Coronary artery (tissue), 2 donors: Measurements from ENCODE around the gene CFAP221.

Experiments
- DNase-seq: peaks from one replicate; pipeline ENCODE4 v3.0.0-alpha.2; 2017; ENCODE audit warnings: low spot score
- H3K27ac ChIP-seq, 2 donors: fragments of 200-600 bp; sonication (generic); one replicate each; pipeline ENCODE4 v1.5.1; 2016 to 2019
- H3K4me3 ChIP-seq: fragments of 200-600 bp; sonication (generic); 2 replicates; pipeline ENCODE4 v1.5.1; 2016; ENCODE audit warnings: mild to moderate bottlenecking, moderate library complexity
- TF ChIP-seq, protein P1 (sequence below): fragments of 200-600 bp; sonication (generic); IDR thresholded peaks from one replicate; pipeline ENCODE4 v1.5.1; 2019; ENCODE audit warnings: antibody characterized with exemption

Gene CFAP221

DNA sequence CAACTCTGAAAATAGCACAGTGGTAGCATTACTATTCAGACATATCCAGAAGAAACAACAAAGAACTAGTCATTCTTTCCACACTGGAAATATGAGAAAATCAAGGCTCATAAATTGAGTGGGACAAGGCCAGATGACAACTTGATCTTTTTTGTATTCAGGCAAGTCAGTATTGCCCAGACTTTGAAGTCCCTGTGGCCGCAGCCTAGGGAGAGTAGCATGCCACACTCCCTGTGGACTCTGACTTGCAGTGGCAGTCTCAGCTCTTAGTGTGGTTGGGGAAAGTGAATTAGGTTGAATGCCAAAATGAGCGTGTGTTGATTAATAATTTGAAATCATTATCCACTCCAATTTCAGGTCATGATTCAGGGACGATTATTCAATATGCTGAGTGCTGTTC is 81.0 kb downstream of the CFAP221 start:
- no peak for DNase-seq
- no peak overlapping the region for H3K27ac ChIP-seq
- no peak overlapping the region for H3K4me3 ChIP-seq
- TF ChIP-seq, protein P1, sequence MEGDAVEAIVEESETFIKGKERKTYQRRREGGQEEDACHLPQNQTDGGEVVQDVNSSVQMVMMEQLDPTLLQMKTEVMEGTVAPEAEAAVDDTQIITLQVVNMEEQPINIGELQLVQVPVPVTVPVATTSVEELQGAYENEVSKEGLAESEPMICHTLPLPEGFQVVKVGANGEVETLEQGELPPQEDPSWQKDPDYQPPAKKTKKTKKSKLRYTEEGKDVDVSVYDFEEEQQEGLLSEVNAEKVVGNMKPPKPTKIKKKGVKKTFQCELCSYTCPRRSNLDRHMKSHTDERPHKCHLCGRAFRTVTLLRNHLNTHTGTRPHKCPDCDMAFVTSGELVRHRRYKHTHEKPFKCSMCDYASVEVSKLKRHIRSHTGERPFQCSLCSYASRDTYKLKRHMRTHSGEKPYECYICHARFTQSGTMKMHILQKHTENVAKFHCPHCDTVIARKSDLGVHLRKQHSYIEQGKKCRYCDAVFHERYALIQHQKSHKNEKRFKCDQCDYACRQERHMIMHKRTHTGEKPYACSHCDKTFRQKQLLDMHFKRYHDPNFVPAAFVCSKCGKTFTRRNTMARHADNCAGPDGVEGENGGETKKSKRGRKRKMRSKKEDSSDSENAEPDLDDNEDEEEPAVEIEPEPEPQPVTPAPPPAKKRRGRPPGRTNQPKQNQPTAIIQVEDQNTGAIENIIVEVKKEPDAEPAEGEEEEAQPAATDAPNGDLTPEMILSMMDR: no peak

DNA sequence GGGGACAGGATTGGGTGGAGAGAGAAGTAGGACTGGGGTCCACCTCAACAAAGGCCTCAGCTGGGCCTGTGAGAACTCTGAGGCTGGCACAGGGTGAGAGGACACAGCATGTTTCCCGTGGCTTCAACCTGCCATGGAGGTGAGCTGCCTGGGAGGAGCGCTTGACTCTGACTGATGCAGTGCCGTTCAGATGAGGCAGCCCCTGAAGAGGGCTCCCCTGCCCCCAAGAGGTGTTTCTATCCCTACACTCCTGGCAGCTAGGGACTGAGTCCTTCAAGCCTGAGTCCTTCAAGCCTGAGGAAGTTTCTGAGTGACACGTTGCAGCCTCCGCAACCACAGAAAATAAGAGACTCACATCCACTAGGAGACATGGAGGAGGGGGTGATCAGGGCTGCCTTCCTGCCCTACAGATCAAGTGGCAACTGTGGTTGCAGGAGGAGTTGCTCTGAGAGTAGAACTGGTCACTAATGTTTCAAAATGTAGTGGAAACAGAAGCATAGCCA is 85.1 kb downstream of the CFAP221 start:
- DNase-seq: no peak
- no peak overlapping the region for H3K4me3 ChIP-seq
- TF ChIP-seq, protein P1: no peak
- no peak overlapping the region for H3K27ac ChIP-seq

DNA sequence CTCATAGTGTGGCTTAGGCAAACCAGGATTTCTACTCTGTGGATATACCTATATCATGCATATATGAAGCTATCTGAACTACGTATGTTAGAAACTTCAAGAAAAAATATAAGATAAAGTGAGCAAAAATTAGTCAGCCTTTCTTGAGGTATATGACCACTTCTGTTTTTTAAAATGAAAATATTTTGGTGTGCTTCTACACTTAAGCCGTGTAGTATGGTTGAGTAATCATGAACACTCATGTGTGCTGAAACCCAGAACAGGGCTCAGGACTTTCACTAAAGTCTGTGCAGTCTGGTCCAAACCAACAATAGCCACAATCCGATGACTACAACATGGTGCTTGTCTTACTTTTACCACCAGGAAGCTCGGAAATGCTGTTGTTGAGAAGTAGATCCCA is 85.9 kb downstream of the CFAP221 start:
- Histone ChIP-seq H3K4me3 (no peak overlapping the region), H3K27ac (no peak overlapping the region)
- DNase-seq: no peak
- TF ChIP-seq, protein P1: no peak

DNA sequence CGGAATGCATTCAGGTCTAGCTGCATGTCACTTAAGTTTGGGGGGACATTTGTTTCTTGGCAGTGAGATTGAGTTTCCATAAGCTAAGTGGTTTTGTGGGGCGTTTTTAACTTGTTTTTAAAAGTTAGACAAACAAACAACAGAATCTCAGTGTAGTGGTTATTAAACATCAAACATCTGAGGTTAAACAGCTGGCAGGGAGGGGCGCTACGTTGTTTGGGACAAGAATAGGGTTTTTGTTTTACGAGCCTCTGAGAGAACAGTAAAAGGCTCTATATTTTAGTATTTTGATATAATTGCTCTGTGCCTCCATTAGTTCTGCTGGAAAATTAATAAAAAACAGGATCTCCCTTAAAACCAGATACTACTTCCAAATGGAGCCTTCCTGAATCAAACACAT is 93.1 kb downstream of the CFAP221 start:
- TF ChIP-seq, protein P1: no peak
- DNase-seq: no peak
- Histone ChIP-seq H3K27ac (no peak overlapping the region), H3K4me3 (no peak overlapping the region)

DNA sequence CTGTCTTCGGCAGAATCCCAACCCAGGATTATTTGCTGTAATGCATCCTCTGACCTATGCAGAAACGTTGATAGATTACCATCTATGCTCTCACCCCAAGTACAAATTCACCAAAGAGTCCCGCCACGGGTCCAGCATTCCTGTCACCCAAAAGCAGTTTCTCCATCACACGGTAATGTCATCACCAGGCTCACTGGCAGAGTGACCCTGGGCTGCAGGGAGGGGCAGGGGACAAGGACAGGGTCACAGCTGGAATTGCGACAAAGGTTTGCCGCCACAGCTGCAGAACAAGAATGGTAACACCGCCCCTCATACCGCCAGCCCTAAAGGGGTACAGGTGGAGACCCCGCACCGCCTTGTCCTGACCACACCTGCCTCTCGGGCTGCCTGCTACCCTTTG is 94.0 kb downstream of the CFAP221 start:
- Histone ChIP-seq H3K27ac (no peak overlapping the region), H3K4me3 (no peak overlapping the region)
- TF ChIP-seq, protein P1: no peak
- no peak for DNase-seq

DNA sequence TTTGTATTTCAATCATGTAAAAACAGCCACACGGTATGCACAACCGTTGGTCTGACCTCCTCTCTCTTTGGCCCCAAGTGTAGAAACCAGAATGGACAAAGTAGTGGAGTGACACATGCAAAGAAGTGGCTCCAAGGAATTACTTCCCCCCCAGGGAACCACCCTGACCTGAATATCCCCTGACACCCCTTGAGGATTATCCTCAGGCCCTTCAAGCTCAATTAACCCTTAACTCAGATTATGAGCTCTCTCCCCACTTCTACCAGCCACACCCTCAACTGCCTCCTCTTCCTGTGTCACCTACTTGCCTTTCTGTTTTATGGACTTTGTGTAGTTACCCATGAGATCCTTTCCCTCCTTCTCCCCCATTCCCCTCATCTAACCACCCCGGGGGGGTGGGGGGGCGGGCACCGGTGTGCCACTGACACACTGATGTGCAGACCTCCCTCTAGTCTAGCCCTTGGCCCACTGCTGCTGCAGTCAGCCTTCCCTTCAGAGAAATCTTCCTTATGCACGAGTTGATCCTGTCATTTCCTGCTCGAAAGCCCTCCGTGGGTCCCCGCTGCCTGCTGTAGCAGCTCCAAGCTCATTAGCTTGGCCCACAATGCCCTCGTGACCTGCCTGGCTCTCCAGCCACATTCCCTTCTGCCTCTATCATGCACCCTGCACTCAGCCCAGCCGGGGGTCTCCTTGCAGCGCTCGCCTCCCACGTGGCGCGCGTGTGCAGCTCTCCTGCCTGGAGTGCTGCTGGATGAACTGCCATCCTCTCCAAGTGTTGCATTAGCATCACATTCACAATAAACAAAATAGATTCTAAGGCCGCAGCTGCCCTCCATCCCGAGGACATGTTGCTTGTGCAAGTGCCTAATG is 94.7 kb downstream of the CFAP221 start:
- Histone ChIP-seq H3K4me3 (no peak overlapping the region), H3K27ac (no peak overlapping the region)
- no peak for DNase-seq
- TF ChIP-seq, protein P1: no peak
